HG03457 (cell line): ENCODE results near the gene CEP192.
"Not testable (repeated sequence)": the region's sequence is repeated elsewhere in the genome, so short reads cannot be mapped to it uniquely, and the experiment has no call there.

Source experiments
- ATAC-seq: cut with Tn5 transposase; IDR thresholded peaks from one replicate; pipeline ENCODE4 v1.9.1; 2021; ENCODE audit warnings: moderate number of reproducible peaks; ENCODE audit not compliant: unreplicated experiment

Gene CEP192

DNA sequence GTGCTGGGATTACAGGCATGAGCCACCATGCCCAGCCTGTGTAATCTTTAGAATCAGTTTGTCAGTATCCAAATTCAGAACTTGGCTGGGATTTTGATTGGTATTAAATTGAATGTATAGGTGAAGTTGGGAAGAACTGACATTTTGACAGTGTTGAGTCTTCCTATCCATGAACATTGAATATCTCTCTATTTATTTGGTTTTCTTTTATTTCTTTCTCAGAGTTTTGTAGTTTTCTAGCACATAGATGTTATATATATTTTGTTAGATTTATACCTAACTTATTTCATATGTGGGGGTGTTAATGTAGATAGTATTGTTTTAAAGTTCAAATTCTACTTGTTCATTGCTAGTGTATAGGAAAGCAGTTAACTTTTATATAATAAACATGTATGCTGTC is 31.5 kb downstream of the CEP192 start:
- no peak for ATAC-seq

DNA sequence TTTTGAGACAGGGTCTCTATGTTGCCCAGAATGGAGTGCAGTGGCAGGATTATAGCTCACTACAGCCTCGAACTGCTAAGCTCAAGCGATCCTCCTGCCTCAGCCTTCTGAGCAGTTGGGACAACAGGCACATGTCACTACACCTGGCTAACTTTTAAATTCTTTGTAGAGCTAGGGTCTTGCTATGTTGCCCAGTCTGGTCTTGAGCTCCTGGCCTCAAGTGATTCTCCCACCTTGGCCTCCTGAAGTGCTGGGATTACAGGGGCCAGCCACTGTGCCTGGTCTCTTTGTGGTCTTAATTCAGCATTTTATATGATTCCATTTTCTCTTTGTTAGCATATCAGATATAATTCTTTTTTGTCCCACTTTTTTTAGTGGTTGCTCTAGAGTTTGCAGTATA is 34.1 kb downstream of the CEP192 start:
- ATAC-seq = no peak

DNA sequence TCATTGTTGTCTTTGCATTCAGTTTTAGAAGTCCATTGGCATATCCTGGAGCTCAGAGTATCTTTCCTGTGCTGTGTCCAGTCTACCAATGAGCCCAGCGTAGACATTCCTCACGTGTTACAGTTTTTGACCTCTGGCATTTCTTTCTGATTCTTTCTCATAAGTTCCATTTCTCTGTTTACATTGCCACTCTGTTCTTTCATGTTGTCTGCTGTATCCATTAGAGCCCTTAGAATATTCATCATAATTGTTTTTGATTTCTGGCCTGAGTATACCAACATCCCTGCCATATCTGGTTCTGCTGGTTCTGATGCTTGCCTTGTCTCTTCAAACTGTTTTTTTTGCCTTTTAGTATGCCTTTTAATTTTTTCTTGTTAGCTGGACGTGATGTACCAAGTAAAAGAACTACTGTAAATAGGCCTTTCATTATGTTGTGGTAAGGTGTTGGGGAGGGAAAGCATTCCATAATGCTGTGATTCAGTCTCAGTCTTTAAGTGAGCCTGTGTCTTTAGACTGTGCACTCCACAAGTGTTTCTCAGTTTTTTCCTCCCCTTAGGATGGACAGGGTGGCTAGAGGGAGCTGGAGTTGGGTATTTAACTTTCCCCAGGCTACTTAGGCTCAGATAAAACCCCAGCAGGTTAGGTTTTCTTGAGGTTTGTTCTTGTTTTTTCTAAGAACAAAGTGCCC is 35.6 kb downstream of the CEP192 start:
- ATAC-seq = no peak

DNA sequence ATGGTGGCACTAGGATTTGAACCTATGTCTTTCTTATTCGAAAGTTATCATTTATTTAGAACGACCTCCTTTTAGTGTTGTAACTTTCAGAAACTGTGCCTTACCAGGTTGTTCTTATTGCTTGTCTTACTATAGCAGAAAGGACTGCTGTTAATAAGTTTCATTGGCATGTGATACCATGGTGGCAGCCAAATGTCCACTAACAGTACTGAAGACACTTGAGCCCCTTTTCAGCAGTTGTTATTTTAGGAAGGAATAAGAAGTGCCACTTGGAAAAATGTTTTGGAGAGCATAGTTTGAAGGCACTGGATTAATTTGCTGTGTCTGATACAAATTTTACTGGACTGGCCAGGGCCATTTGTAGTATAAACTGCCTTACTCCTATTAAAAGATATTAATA is 37.7 kb downstream of the CEP192 start:
- no peak for ATAC-seq

DNA sequence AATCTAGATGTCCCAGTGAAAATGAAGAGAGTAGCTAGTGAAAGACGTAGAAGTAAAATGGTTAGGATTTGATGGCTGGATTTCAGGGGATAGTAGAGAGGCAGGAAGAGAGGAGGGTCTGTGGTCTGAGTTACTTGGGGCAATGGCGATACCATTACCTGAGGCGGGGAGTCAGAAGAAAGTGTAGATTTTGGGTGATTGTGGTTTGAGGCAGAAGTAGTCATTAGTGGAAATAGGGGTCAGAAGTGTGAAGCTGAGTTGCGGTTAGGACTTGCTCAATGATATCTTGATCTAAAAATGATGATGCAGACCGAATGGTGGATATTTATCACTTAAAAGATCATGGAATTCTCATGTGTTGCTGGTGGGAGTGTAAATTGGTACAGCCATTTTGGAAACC is 41.0 kb downstream of the CEP192 start:
- no peak for ATAC-seq

DNA sequence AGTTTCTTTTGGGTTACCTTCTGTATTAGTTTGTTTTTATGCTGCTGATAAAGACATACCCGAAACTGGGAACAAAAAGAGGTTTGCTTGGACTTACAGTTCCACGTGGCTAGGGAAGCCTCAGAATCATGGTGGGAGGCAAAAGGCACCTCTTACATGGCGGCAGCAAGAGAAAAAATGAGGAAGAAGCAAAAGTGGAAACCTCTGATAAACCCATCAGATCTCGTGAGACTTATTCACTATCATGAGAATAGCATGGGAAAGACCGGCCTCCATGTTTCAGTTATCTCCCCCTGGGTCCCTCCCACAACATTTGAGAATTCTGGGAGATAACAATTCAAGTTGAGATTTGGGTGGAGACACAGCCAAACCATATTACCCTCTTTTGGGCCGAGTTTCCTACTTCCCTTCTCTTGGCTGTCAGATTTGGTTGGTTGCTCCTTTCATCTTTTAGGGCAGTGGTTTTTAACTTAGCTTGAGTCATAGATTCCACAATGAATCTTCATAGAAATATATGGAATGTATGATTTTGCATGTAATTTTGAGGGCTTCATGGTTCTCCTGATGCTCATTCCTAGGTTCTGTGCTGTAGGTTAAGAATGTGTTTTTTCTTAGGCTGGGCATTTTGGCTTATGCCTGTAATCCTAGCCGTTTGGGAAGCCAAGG is 44.2 kb downstream of the CEP192 start:
- no peak for ATAC-seq

DNA sequence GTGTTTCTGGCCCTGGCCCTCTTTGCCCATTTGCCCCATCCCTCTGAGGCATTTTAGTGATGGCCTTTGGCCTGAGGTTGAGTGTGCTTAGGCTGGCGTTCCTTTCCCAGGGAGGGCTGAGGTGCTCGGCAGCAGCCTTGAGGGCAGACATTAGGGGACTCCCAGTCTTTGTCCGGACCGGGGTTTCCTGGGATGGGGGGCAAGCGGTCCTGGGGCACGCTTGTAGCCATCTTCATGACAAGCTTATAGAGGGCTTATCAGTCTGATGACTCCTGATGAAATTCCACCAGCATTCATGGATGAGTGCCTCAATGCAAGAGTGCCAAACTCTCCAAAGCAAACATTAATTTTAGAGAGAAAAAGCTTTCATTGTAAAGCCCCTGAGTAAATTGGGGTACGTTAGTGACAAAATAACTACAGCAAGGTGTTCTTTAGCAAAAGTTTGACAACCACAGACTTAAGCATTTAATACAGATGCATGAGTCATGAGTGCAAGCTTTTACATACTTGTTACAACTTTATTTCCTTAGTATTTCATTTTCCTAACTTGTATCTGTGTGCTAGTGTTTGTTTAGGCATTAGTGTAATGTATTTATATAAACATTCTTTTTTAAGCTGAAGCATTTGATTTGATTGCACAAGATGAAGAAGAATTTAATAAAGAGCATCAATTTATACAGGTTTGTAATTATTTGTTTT is 45.6 kb downstream of the CEP192 start:
- no peak for ATAC-seq

DNA sequence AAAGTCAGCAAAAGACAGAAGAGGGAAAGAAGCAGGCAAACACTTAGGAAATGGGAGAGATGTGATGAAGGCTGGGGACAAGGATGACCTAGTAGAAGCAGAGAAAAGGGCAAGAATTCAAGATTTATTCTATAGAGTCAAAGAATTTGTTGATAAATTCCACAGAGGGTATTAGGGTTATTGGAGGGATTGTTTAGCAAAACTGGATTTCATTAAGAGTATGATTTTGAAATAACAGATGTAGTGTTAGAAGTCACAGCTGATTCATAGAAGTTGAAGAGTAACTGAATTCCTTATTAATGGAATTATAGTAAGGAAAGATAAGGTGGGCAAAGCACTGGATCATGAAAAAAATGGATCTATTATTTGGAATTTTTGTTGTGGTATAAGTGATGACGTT is 48.6 kb downstream of the CEP192 start:
- no peak for ATAC-seq

DNA sequence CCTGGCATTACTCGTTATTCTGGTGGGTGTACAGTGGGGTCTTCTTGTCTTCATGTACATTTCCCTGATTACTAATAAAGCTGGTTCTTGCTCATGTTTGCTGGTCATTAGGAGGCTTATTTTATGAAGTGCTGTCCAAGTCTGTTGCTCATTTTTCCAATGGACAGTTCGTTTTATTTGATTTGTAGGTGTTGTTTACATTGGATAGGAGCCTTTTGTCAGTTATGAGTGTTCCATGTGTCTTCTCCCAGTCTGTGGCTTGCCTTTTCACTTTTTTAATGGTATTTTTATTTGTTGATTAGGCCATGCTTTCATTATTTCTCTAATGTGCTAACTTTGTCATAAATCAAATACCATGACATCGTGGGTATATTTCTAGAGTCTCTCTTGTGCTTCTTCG is 51.9 kb downstream of the CEP192 start:
- no peak for ATAC-seq

DNA sequence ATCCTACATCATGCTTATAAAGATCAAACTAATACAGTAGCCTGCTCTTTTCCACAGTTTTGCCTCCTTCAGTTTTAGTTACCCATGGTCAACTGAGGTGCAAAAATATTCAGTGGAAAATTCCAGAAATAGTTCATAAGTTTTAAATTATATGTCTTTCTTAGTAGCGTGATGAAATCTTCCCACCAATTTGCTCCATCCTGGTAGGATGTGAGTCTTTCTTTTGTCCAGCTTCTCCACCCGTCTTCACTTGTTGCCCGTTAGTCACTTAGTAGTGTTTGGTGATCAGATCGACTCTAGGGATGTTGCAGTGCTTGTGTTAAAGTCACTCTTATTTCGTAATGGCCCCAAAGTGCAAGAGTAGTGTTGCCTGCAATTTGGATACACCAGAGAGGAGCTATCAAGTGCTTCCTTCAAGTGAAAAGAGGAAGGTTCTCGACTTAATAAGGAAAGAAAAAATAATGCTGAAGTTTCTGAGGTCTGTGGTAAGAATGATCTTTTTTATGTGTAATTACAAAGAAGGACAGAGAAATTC is 57.0 kb downstream of the CEP192 start:
- no peak for ATAC-seq

DNA sequence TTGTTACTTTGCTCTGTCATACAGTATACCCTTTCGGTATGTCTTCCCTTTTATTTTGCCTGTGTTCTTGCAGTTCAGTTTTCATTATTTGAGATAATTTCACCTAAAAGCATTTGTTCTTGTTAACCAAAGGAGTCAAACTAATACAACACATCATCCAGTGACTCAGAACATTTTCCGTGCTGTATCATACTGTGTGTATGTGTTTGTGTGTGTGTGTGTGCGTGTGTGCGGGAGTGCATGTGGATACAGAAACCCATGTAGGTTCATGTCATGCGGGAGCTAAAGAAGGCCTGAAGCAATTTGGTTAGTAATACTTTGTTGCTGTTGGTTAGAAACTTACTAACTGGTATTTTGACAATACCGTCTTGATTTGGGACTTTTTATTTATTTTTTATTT is 60.0 kb downstream of the CEP192 start:
- ATAC-seq = no peak

DNA sequence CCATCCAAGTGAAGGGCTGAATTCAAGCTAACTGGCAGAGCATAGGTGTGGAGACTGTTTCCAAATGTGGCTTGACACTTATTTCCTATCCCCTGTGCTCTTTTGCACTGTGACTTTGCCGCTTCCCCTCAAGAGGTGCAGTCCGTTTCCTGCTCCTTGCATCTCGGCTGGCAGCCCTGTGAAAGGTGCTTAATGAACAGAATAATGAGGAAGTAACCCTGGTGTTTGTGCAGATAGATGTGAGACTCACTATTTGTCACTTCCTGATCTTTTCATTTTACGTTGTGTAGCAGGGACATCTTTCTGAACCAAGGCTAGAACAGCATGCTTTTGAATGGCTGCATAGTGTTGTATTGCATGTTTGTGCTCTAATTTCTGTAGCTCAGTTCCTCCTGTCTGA is 60.8 kb downstream of the CEP192 start:
- no peak for ATAC-seq

DNA sequence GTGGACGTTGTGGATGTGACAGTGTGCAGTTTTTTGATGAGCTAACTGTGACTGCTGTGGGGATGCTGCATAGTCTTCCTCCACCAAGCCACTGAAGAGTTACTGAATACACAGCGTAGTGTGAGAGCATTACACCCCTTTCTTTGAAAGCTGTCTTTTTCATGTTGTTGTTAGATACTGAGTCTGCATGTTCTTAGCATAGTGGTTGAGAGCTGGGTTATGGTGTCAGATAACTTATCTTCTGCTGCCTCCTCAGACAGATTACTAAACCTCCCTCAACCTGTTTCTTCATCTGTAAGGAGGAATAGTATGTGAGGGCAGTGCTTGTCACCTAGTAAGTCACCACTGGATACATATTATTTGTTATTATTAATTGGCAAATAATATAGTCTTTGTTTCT is 63.2 kb downstream of the CEP192 start:
- ATAC-seq = no peak

DNA sequence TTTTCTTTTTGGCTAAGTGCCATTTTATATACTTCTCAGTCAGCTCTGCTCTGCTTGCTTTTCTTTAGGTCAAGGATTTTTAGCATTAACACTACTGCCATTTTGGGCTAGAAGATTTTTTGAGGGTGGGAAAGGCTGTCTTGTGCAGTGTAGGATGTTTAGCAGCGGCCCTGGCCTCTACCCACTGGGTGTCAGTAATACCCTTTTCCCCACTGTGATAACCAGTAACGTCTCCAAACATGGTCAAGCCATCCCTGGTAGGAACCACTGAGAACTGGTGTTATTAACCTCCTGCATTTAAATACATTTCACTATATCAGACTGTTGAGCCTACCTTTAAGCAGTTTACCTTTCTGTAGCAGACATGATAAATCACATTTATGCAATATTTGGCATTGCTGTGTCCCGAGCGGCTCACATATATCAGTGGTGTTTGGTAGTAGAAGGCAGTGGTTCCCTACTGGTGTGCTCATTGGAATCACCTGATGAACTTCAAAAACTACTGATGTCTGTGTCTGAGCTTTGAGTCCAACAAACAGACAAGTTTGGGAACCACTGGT is 70.5 kb downstream of the CEP192 start:
- no peak for ATAC-seq

DNA sequence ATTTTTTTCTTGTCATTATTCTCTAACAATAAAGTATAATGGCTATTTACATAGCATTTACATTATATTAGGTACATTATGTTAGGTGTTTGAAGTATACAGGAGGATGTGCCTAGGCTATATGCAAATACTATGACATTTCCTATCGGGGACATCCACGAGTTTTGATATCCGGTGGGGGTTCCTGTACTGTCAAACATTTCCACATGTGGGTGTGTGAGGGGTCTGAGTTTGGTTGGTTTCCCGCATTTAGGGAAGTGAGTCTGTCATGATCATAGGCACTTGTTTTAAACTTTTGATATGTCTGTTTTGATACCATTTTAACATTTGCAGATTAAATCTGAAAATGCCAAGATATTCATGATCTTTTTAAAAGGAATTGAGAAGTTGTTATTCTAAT is 76.0 kb downstream of the CEP192 start:
- no peak for ATAC-seq

DNA sequence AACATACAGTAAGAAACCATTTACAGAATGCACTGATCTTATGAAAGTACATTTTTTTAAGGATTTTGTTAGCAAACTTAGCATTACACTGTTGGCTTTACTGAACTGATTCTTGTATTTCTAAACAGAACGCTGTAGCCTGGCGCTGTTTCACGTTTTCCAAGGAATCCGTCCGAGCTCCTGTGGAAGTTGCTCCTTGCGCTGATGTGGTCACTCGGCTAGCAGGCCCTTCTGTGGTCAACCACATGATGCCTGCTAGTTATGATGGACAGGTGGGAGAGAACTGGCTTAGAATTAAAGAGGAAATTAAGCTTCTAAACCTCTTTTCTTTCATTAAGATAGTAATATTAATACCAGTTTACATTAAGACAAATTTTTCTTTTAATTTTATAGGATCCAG is 76.8 kb downstream of the CEP192 start:
- ATAC-seq = no peak

DNA sequence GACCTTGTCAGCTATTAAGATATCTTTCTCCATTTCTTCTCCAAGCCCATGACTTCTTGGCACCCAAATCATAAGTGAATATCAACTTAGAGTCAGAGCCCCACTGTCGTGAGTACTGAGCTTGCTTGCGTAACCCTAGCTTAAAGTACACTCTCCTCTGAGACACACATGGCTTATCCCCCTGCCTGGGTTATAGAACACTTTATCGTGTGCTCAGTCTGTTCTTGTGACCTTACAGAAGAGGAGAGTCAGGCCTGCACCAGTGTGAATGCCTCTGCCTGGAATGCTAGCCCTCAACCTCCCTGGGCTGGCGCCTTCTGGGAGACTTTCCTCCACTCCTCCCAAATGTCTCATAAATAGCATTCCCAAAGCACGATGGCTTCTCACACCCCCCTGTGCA is 79.3 kb downstream of the CEP192 start:
- no peak for ATAC-seq

DNA sequence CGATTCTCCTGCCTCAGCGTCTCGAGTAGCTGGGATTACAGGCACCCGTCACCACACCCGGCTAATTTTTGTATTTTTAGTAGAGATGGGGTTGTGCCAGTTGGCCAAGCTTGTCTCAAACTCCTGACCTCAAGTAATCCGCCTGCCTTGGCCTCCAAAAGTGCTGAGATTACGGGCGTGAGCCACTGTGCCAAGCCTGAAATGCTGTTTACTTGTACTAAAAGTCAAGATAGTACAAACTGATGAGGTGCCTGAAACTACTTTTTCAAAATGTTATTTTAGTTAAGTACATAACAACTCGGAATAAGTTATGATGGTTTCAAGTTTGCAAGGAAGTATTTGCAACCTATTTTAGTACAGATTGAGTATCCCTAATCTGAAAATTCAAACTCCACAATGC is 85.7 kb downstream of the CEP192 start:
- ATAC-seq = no peak

DNA sequence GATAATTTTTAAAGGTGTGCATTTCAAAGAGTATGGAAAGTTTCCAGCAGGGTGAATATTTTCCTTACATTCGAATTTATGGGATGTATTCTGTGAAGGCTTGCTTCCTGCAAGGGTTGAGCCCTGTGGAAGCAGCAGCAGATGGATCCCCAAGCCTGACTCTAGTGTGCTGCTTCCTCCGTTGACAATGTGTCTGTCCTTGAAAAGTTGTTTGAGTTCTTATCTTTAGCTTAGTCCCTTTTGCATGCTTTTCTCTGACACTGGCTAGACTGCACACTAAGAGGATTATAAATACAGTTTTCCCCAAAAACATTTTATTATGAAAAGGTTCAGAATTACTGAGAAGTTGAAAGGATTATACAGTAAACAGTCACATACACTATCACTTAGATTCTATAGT is 86.3 kb downstream of the CEP192 start:
- no peak for ATAC-seq

DNA sequence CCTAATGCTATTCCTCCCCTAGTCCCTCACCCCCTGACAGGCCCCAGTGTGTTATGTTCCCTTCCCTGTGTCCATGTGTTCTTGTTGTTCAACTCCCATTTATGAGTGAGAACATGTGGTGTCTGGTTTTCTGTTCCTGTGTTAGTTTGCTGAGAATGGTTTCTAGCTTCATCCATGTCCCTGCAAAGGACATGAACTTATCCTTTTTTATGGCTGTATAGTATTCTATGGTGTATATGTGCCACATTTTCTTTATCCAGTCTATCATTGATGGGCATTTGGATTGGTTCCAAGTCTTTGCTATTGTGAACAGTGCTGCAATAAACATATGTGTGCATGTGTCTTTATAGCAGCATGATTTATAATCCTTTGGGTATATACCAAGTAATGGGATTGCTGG is 86.9 kb downstream of the CEP192 start:
- ATAC-seq = not testable (repeated sequence)

DNA sequence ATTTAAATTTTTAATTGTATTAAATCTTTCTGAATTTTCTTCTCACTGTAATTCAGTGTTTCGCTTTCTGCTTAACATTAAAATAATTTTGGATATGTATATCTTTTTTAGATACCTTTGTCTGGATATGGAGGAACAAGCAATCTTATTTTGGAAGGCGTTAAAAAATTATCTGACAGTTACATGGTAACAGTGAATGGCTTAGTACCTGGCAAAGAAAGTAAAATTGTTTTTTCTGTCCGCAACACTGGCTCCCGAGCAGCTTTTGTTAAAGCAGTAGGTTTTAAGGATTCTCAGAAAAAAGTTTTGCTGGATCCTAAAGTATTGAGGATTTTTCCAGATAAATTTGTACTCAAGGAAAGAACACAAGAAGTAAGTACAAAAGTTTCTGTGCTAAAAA is 95.7 kb downstream of the CEP192 start:
- ATAC-seq = no peak

DNA sequence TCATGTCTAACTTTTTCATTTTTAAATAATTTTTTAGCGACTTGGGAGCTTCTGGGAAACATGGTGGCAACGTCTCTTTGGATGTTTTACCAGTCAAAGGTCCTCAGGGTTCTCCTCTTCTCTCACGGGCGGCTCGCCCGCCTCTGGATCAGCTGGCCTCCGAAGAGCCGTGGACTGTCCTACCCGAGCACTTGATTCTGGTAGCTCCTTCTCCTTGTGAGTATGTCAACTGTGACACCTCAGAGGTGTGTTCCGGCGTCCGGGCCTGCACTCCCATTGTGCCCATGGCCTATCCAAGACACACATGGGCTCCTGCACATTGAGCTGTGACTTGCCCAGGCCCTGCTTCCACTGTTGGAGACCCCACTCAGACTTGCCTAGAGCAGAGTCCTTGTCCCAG is 104.3 kb downstream of the CEP192 start:
- ATAC-seq = no peak
